Caco-2 (cell line): ENCODE data around the gene PITRM1. TPM values are rescaled to one million over a fixed set of nuclear protein-coding genes. Genes with fewer than 3 reads are reported as not detected.

Source experiments
- BruUV-seq: library from RNA; stranded (reverse); fragments of 400-500 nt; replicated peaks from 2 replicates; lab custom pipeline; 2021; lab: Mats Ljungman, UMichigan
- CTCF ChIA-PET: fragments of 300-600 bp; sonication (Branson Sonifier 250); formaldehyde crosslinking; loops from one replicate; lab custom pipeline; 2022; ENCODE audit warnings: antibody characterized with exemption; lab: Charles Lee
- POLR2A ChIA-PET: fragments of 300-600 bp; sonication (Branson Sonifier 250); formaldehyde crosslinking; loops from one replicate; lab custom pipeline; 2022; ENCODE audit warnings: antibody characterized with exemption; lab: Charles Lee
- DNase-seq, 2 experiments: peaks; one replicate each; pipeline versions ENCODE4 v3.0.0 to v3.0.0-alpha.2; 2020 to 2022
- H3K27me3 ChIP-seq: replicated peaks from 2 replicates; pipeline ENCODE4 v1.6.0; 2011; ENCODE audit warnings: low read length; ENCODE audit not compliant: control insufficient read depth, insufficient read depth
- H3K36me3 ChIP-seq: 2 replicates; pipeline ENCODE4 v1.5.1; 2011; ENCODE audit warnings: low read length; ENCODE audit not compliant: control insufficient read depth, insufficient read depth
- H3K4me1 ChIP-seq: fragments of 250-450 bp; sonication (Bioruptor Pico); 2 replicates; pipeline ENCODE4 v1.5.1; 2020; ENCODE audit warnings: mild to moderate bottlenecking
- H3K4me3 ChIP-seq: 2 replicates; pipeline ENCODE4 v1.5.1; 2011; ENCODE audit warnings: low read depth, mild to moderate bottlenecking, control low read depth, low read length
- H3K9me3 ChIP-seq: fragments of 250-450 bp; sonication (Bioruptor Pico); 2 replicates; pipeline ENCODE4 v1.5.1; 2020; ENCODE audit warnings: mild to moderate bottlenecking, moderate library complexity
- H3K27ac Mint-ChIP-seq: one replicate; pipeline ENCODE4 v1.8.0; 2022; ENCODE audit warnings: mixed read lengths; ENCODE audit not compliant: unreplicated experiment
- H3K27me3 Mint-ChIP-seq: one replicate; pipeline ENCODE4 v1.8.0; 2022; ENCODE audit warnings: mixed read lengths; ENCODE audit not compliant: insufficient read depth, unreplicated experiment
- H3K36me3 Mint-ChIP-seq: one replicate; pipeline ENCODE4 v1.8.0; 2022; ENCODE audit warnings: mild to moderate bottlenecking, mixed read lengths; ENCODE audit not compliant: insufficient read depth, unreplicated experiment
- H3K4me1 Mint-ChIP-seq: one replicate; pipeline ENCODE4 v1.8.0; 2022; ENCODE audit warnings: low read depth, mixed read lengths; ENCODE audit not compliant: unreplicated experiment
- H3K4me3 Mint-ChIP-seq: one replicate; pipeline ENCODE4 v1.8.0; 2022; ENCODE audit warnings: mild to moderate bottlenecking, moderate library complexity, mixed read lengths; ENCODE audit not compliant: unreplicated experiment
- H3K9me3 Mint-ChIP-seq: one replicate; pipeline ENCODE4 v1.8.0; 2022; ENCODE audit warnings: mixed read lengths; ENCODE audit not compliant: unreplicated experiment
- CTCF ChIP-seq, 2 experiments: fragments of 200-600 bp in 1 of 2; IDR thresholded peaks; 1 replicate in 1 of 2; 2 replicates in 1 of 2; pipeline versions ENCODE4 v1.5.1 to v1.8.0; 2011 to 2022; ENCODE audit warnings: antibody characterized with exemption in 1 of 2, control low read depth in 1 of 2, inconsistent platforms in 1 of 2, low read depth in 1 of 2, low read length in 1 of 2, mild to moderate bottlenecking in 1 of 2, moderate library complexity in 1 of 2; ENCODE audit not compliant: insufficient read depth in 1 of 2, severe bottlenecking in 1 of 2, unreplicated experiment in 1 of 2
- intact Hi-C: fragments of 100-400 bp; cut with micrococcal nuclease; formaldehyde crosslinking; loops from one replicate; pipeline ENCODE4 v1.10.0; 2022; ENCODE audit not compliant: unreplicated experiment
- total RNA-seq: library from RNA; stranded (reverse); gene quantifications from 2 replicates; pipeline ENCODE4 v1.2.3, GENCODE V29; 2022

Gene PITRM1
- total RNA-seq, 1 experiment from 2014 or later, result 80.5 TPM

DNA sequence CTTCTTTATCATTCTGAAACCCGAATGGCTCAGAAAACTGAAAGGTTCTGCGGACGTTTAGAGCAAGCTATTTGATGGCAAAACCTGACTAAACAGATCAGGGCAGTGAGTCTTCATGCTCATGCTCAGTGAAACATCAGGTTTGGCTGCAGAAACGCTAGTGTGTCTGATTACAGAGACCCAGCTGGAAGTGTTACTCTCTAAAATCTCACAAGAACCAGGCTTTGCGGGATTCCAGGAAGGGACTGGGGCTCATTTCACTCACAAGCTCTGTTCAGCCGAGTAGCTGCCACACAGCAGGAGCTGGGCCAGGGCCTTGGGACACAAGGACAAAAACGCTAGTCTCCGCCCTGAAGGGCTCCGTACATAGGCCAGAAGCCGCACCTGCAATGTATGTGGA, 2.9 kb downstream of the PITRM1 start:
- Histone ChIP-seq H3K4me1 (peaks cover 5% of the 10 kb centered on the region; the same call in 1 of the 2 replicates), H3K27me3 (no peaks in the 10 kb centered on the region), H3K36me3 (peaks cover 1% of the 10 kb centered on the region; the same call in 1 of the 2 replicates), H3K9me3 (no peaks in the 10 kb centered on the region), H3K4me3 (no peak overlapping the region)
- no peak for DNase-seq
- ChIA-PET POLR2A (no interaction called here), CTCF (no interaction called here)
- H3K4me1 Mint-ChIP-seq, result peaks cover 8% of the 10 kb centered on the region
- BruUV-seq, result no TSS peak
- H3K36me3 Mint-ChIP-seq, result peaks cover 43% of the 10 kb centered on the region
- intact Hi-C loops, result loop anchor here (5.0 kb wide), 1 partner anchor 573 kb away; no protein-coding TSS in a partner anchor
- no peak overlapping the region for H3K4me3 Mint-ChIP-seq
- no peak for TF ChIP-seq CTCF (IDR thresholded peaks at IDR 0.05; ENCODE audit: insufficient read depth in 1 of 2, low read depth in 1 of 2, low read length in 1 of 2, severe bottlenecking in 1 of 2, unreplicated experiment in 1 of 2)
- no peak overlapping the region for H3K27ac Mint-ChIP-seq
- no peaks in the 10 kb centered on the region for H3K9me3 Mint-ChIP-seq
- H3K27me3 Mint-ChIP-seq, result no peaks in the 10 kb centered on the region

- H3K4me3 ChIP-seq, result no peak overlapping the region
- ChIA-PET CTCF (no interaction called here), POLR2A (no interaction called here)
- Mint-ChIP-seq H3K9me3 (no peaks in the 10 kb centered on the region), H3K27me3 (no peaks in the 10 kb centered on the region), H3K4me1 (peaks cover 7% of the 10 kb centered on the region), H3K4me3 (no peak overlapping the region), H3K27ac (no peak overlapping the region), H3K36me3 (peaks cover 44% of the 10 kb centered on the region)
- peaks cover 1% of the 10 kb centered on the region; the same call in 1 of the 2 replicates for H3K36me3 ChIP-seq
- DNase-seq, result no peak
- no peak for TF ChIP-seq CTCF (IDR thresholded peaks at IDR 0.05; ENCODE audit: insufficient read depth in 1 of 2, low read depth in 1 of 2, low read length in 1 of 2, severe bottlenecking in 1 of 2, unreplicated experiment in 1 of 2)
- intact Hi-C loops, result no loop called here
- no peaks in the 10 kb centered on the region for H3K27me3 ChIP-seq
- H3K4me1 ChIP-seq, result peaks cover 5% of the 10 kb centered on the region; the same call in 1 of the 2 replicates
- BruUV-seq, result no TSS peak
- no peaks in the 10 kb centered on the region for H3K9me3 ChIP-seq
These were observed 3.3 kb downstream of the PITRM1 start for GRCh38 chr10:3169271-3169670.

DNA sequence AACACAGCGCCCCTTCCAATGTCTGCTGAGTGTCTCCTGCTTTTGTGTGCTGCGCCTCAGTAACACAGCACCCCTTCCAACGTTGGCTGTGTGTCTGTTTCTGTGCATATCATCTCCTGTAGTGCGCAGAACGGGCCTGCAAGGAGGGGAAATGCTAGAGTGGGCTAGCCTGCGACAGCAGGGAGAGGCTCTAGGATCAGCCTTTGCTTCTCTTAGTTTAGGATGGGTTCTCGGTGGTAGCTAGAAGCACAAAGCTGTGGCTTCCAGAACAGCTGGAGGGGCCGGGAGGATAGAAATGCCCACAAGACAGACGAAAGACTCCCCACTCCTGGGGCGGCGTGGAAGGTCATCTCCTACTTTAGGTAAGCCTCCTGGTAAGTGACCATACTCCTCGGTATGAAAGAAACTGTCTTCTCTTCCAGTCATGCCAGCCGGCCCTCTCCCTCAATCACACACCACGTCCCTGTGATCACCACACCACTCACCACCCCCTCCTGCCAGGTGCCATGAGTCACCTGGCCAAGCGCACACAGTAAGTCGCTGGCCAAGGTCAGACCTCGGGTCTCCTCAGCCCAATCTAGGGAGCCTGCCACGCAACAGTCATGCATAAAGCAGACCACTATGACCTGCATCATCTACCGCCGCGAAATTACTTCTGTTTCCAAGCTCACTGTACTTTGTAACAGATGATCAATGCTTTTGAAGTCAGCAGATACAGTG, 4.8 kb downstream of the PITRM1 start:
- CTCF ChIA-PET, result no interaction called here
- no peak for TF ChIP-seq CTCF (IDR thresholded peaks at IDR 0.05; ENCODE audit: insufficient read depth in 1 of 2, low read depth in 1 of 2, low read length in 1 of 2, severe bottlenecking in 1 of 2, unreplicated experiment in 1 of 2)

More for the DNA sequence above, 4.8 kb downstream of the PITRM1 start:
- DNase-seq, result no peak
- H3K27me3 Mint-ChIP-seq, result no peaks in the 10 kb centered on the region
- no peaks in the 10 kb centered on the region for H3K9me3 Mint-ChIP-seq
- no peaks in the 10 kb centered on the region for H3K4me1 Mint-ChIP-seq
- POLR2A ChIA-PET, result no interaction called here
- intact Hi-C loops, result no loop called here
- H3K36me3 ChIP-seq, result peaks cover 4% of the 10 kb centered on the region; the same call in 1 of the 2 replicates
- H3K4me3 ChIP-seq, result no peak overlapping the region
- H3K9me3 ChIP-seq, result no peaks in the 10 kb centered on the region
- H3K4me1 ChIP-seq, result no peaks in the 10 kb centered on the region
- no TSS peak for BruUV-seq
- no peaks in the 10 kb centered on the region for H3K27me3 ChIP-seq
- H3K27ac Mint-ChIP-seq, result no peak overlapping the region
- H3K36me3 Mint-ChIP-seq, result peaks cover 37% of the 10 kb centered on the region
- no peak overlapping the region for H3K4me3 Mint-ChIP-seq
